ENCODE measurements around the gene ACOD1.

DNA sequence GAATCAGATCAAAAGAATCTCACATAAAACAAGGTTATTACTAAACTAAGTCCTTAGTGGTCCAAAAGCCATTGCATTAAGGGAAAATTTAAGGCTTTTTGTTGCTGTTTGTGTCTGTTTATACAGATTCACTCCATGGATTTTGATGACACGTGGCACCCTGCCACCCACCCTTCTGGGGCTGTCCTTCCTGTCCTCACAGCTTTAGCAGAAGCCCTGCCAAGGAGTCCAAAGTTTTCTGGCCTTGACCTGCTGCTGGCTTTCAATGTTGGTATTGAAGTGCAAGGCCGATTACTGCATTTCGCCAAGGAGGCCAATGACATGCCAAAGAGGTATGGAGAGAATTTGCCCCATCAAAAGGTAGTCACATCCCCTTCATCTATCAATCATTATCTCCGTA, 6.9 kb downstream of the ACOD1 start:
- TF ChIP-seq, protein P1, sequence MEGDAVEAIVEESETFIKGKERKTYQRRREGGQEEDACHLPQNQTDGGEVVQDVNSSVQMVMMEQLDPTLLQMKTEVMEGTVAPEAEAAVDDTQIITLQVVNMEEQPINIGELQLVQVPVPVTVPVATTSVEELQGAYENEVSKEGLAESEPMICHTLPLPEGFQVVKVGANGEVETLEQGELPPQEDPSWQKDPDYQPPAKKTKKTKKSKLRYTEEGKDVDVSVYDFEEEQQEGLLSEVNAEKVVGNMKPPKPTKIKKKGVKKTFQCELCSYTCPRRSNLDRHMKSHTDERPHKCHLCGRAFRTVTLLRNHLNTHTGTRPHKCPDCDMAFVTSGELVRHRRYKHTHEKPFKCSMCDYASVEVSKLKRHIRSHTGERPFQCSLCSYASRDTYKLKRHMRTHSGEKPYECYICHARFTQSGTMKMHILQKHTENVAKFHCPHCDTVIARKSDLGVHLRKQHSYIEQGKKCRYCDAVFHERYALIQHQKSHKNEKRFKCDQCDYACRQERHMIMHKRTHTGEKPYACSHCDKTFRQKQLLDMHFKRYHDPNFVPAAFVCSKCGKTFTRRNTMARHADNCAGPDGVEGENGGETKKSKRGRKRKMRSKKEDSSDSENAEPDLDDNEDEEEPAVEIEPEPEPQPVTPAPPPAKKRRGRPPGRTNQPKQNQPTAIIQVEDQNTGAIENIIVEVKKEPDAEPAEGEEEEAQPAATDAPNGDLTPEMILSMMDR (IDR thresholded peaks at IDR 0.05): no peak
- no peak for TF ChIP-seq POLR2A (IDR thresholded peaks at IDR 0.05)
